GM12872 (cell line): ENCODE data around the gene BARHL2.

Experiments used
- CTCF ChIP-seq: IDR thresholded peaks from 3 replicates; pipeline ENCODE4 v1.5.1; 2011; ENCODE audit warnings: low read depth, mild to moderate bottlenecking, low read length, moderate library complexity; ENCODE audit not compliant: insufficient read depth

Gene BARHL2

GRCh38 chr1:90718411-90719329 lies 1.6 kb upstream of the BARHL2 start:
- no peak for TF ChIP-seq CTCF

- TF ChIP-seq CTCF: no peak
Measured at GRCh38 chr1:90717665-90718410, 736 bp upstream of the BARHL2 start.

GRCh38 chr1:90717356-90717664 lies 208 bp upstream of the BARHL2 start:
- TF ChIP-seq CTCF: no peak

GRCh38 chr1:90716243-90716551 lies 905 bp downstream of the BARHL2 start:
- TF ChIP-seq CTCF: no peak

GRCh38 chr1:90715309-90715708 lies 1.8 kb downstream of the BARHL2 start:
- TF ChIP-seq CTCF: no peak

GRCh38 chr1:90714521-90714951 lies 2.6 kb downstream of the BARHL2 start:
- no peak for TF ChIP-seq CTCF

- TF ChIP-seq CTCF: no peak
Measured at GRCh38 chr1:90713741-90714509, 3.2 kb downstream of the BARHL2 start.
